Measurements from ENCODE around the gene TSC1.

GRCh38 chr9:132879457-132880323 lies 64.7 kb downstream of the TSC1 start:
- no peak for TF ChIP-seq EZH2 (IDR thresholded peaks at IDR 0.05; ENCODE audit: borderline replicate concordance)
- no peak for TF ChIP-seq CTCF (IDR thresholded peaks at IDR 0.05; ENCODE audit: poor library complexity)
- TF ChIP-seq EZH2phosphoT487 (IDR thresholded peaks at IDR 0.05; ENCODE audit: low read depth, severe bottlenecking, unreplicated experiment): no peak
